K562 (cell line): ENCODE results near the gene TBL1Y. TPM values are rescaled to one million over a fixed set of nuclear protein-coding genes. Genes with fewer than 3 reads are reported as not detected.
"Not testable (repeated sequence)": the region's sequence is repeated elsewhere in the genome, so short reads cannot be mapped to it uniquely, and the experiment has no call there.

ENCODE experiments used
- ATAC-seq: fragments of 200-7000 bp; cut with Tn5 transposase; 3 replicates; pipeline ENCODE4 v1.9.1; 2020; ENCODE audit warnings: moderate library complexity
- BruUV-seq: library from RNA; stranded (reverse); fragments of 400-500 nt; replicated peaks from 2 replicates; lab custom pipeline; 2021; lab: Mats Ljungman, UMichigan
- CTCF ChIA-PET: fragments of 300-600 bp; formaldehyde crosslinking; extraction: SDS; loops from one replicate; lab custom pipeline; 2021; ENCODE audit warnings: low intra/inter-chr PET ratio; lab: Yijun Ruan, JAX
- POLR2A ChIA-PET: fragments of 300-600, 350-650 bp; sonication (Branson Sonifier 250); formaldehyde crosslinking; extraction: SDS; loops from one replicate; lab custom pipeline; 2021; ENCODE audit warnings: antibody characterized with exemption, inconsistent platforms; lab: Yijun Ruan, JAX
- DNase-seq, 4 experiments: peaks; one replicate each; pipeline versions ENCODE4 v3.0.0 to v3.0.0-alpha.2; 2011 to 2018; ENCODE audit warnings: low spot score in 3 of 4, mixed read lengths in 3 of 4; ENCODE audit errors: extremely low read depth in 1 of 4
- FAIRE-seq: peaks from 2 replicates; lab custom pipeline; 2011; peaks lifted over from hg19 to GRCh38; lab: Jason Lieb, UNC
- H2AFZ ChIP-seq: 2 replicates; pipeline ENCODE4 v1.6.0; 2011; ENCODE audit warnings: low read depth, low read length, control low read depth, inconsistent platforms
- H3K27ac ChIP-seq: fragments of 200-600 bp; 3 replicates; pipeline ENCODE4 v1.8.0; 2011; ENCODE audit warnings: low read depth, mild to moderate bottlenecking, control low read depth, inconsistent platforms, low read length, moderate library complexity, mixed read lengths; ENCODE audit errors: extremely low read depth
- H3K27me3 ChIP-seq, 2 experiments: fragments of 300-600 bp in 1 of 2; 2 replicates in 1 of 2; 3 replicates in 1 of 2; pipeline versions ENCODE4 v1.6.0 to v1.8.0; 2011; ENCODE audit warnings: inconsistent platforms in 2 of 2, low read length in 2 of 2, mild to moderate bottlenecking in 1 of 2, mixed read lengths in 1 of 2, moderate library complexity in 1 of 2; ENCODE audit not compliant: control insufficient read depth in 2 of 2, insufficient read depth in 2 of 2
- H3K36me3 ChIP-seq: fragments of 300-600 bp; 3 replicates; pipeline ENCODE4 v1.8.0; 2011; ENCODE audit warnings: mild to moderate bottlenecking, low read length, inconsistent platforms; ENCODE audit not compliant: control insufficient read depth, insufficient read depth
- H3K4me1 ChIP-seq, 2 experiments: fragments of 200-600 bp in 1 of 2; replicated peaks in 1 of 2; 2 replicates in 1 of 2; 3 replicates in 1 of 2; pipeline versions ENCODE4 v1.5.1 to v1.8.0; 2011; ENCODE audit warnings: inconsistent platforms in 2 of 2, low read length in 2 of 2, mild to moderate bottlenecking in 1 of 2, mixed read lengths in 1 of 2, moderate library complexity in 1 of 2; ENCODE audit not compliant: control insufficient read depth in 2 of 2, insufficient read depth in 2 of 2
- H3K4me2 ChIP-seq: 2 replicates; pipeline ENCODE4 v1.6.1; 2011; ENCODE audit warnings: low read length, control low read depth, inconsistent platforms, mixed read lengths; ENCODE audit not compliant: insufficient read depth
- H3K4me3 ChIP-seq: fragments of 200-600 bp; sonication (generic), shearing (Covaris generic); 2 replicates; pipeline ENCODE4 v1.5.1; 2016; ENCODE audit warnings: control low read depth, inconsistent platforms
- H3K79me2 ChIP-seq: fragments of 200-600 bp; 3 replicates; pipeline ENCODE4 v1.8.0; 2011; ENCODE audit warnings: low read length, inconsistent platforms; ENCODE audit not compliant: control insufficient read depth, insufficient read depth
- H3K9ac ChIP-seq, 2 experiments: 2 replicates each; pipeline versions ENCODE4 v1.6.0 to v1.6.1; 2011; ENCODE audit warnings: low read depth in 2 of 2, low read length in 2 of 2, control low read depth in 1 of 2, inconsistent platforms in 1 of 2, mild to moderate bottlenecking in 1 of 2, mixed read lengths in 1 of 2; ENCODE audit not compliant: insufficient read depth in 1 of 2
- H3K9me1 ChIP-seq: one replicate; pipeline ENCODE4 v1.6.0; 2011; ENCODE audit warnings: inconsistent platforms, mild to moderate bottlenecking, low read length, moderate library complexity; ENCODE audit not compliant: control insufficient read depth, insufficient read depth
- H3K9me3 ChIP-seq: replicated peaks from 2 replicates; pipeline ENCODE4 v1.5.1; 2011; ENCODE audit warnings: low read depth, low read length, inconsistent platforms; ENCODE audit not compliant: control insufficient read depth, insufficient read depth
- H4K20me1 ChIP-seq: replicated peaks from 2 replicates; pipeline ENCODE4 v1.6.1; 2011; ENCODE audit warnings: low read length, inconsistent platforms, mixed read lengths; ENCODE audit not compliant: control insufficient read depth, insufficient read depth
- ARHGAP35 ChIP-seq: fragments of 450-650 bp; IDR thresholded peaks from 2 replicates; pipeline ENCODE4 v1.6.1; 2018; ENCODE audit not compliant: partially characterized antibody
- CCNT2 ChIP-seq: IDR thresholded peaks from 2 replicates; pipeline ENCODE4 v1.6.1; 2011; ENCODE audit warnings: borderline replicate concordance, low read depth, mild to moderate bottlenecking, moderate library complexity, mixed read lengths, low read length; ENCODE audit not compliant: insufficient read length; ENCODE audit errors: extremely low read depth
- CEBPB ChIP-seq: fragments of 450-650 bp; IDR thresholded peaks from 2 replicates; pipeline ENCODE4 v1.6.1; 2016; ENCODE audit warnings: missing genetic modification characterization, missing compliant biosample characterization
- HMGN3 ChIP-seq: IDR thresholded peaks from 2 replicates; pipeline ENCODE4 v1.6.1; 2011; ENCODE audit warnings: borderline replicate concordance, low read depth, mild to moderate bottlenecking, mixed read lengths, low read length; ENCODE audit not compliant: insufficient read length; ENCODE audit errors: extremely low read depth
- LEF1 ChIP-seq: fragments of 450-650 bp; IDR thresholded peaks from 2 replicates; pipeline ENCODE4 v1.6.1; 2016; ENCODE audit warnings: mild to moderate bottlenecking
- MAFF ChIP-seq: IDR thresholded peaks from 2 replicates; pipeline ENCODE4 v1.6.1; 2012; ENCODE audit warnings: low read length, improper control_type of control experiment
- NR4A1 ChIP-seq, 2 experiments: fragments of 250-450 bp in 1 of 2; fragments of 450-650 bp in 1 of 2; sonication (Bioruptor Pico) in 1 of 2; IDR thresholded peaks; 2 replicates each; pipeline versions ENCODE4 v1.4.0 to v1.6.1; 2016 to 2020; ENCODE audit warnings: mild to moderate bottlenecking in 2 of 2, missing compliant biosample characterization in 1 of 2, missing genetic modification characterization in 1 of 2, moderate library complexity in 1 of 2
- PCBP1 ChIP-seq: fragments of 200-400 bp; formaldehyde crosslinking; IDR thresholded peaks from 2 replicates; pipeline ENCODE4 v1.6.1; 2018; ENCODE audit warnings: mild to moderate bottlenecking, low read depth, low read length; ENCODE audit not compliant: poor library complexity, severe bottlenecking
- RCOR1 ChIP-seq, 2 experiments: IDR thresholded peaks; 2 replicates each; pipeline ENCODE4 v1.6.1; 2012; ENCODE audit warnings: low read depth in 2 of 2, low read length in 2 of 2, borderline replicate concordance in 1 of 2, improper control_type of control experiment in 1 of 2
- SMARCA5 ChIP-seq: fragments of 450-650 bp; IDR thresholded peaks from 2 replicates; pipeline ENCODE4 v1.6.1; 2016
- TCF3 ChIP-seq: sonication (generic); formaldehyde crosslinking; IDR thresholded peaks from 2 replicates; pipeline ENCODE4 v1.4.0; 2020; ENCODE audit warnings: mild to moderate bottlenecking, missing genetic modification reagents
- WHSC1 ChIP-seq: IDR thresholded peaks from one replicate; pipeline ENCODE4 v1.6.1; 2012; ENCODE audit warnings: low read length, control low read depth, inconsistent platforms
- ZEB2 ChIP-seq: fragments of 450-650 bp; IDR thresholded peaks from 2 replicates; pipeline ENCODE4 v1.6.1; 2016
- ZNF124 ChIP-seq: sonication (generic); formaldehyde crosslinking; IDR thresholded peaks from 2 replicates; pipeline ENCODE4 v1.8.1; 2022; ENCODE audit warnings: missing genetic modification reagents
- WGBS: fragments of 100-300 bp; shearing (Covaris generic); methylation state at CpG from one replicate; pipeline ENCODE4 v1.1.6; 2016; ENCODE audit warnings: low coverage, mixed read lengths; ENCODE audit not compliant: insufficient coverage; ENCODE audit errors: missing lambda C conversion rate; 5-methylcytosine and 5-hydroxymethylcytosine counted together
- in situ Hi-C: fragments of 300-500 bp; cut with MboI; formaldehyde crosslinking; loops from 4 replicates; pipeline ENCODE4 v1.15.0; 2018; ENCODE audit warnings: inconsistent platforms, mixed read lengths
- intact Hi-C: fragments of 100-400 bp; cut with micrococcal nuclease; formaldehyde crosslinking; loops from 2 replicates; pipeline ENCODE4 v1.14.2; 2022
- polyA plus RNA-seq, 8 experiments: library from polyadenylated mRNA; depleted of rRNA in 4 of 8; stranded (reverse) in 5 of 8; unstranded in 3 of 8; fragments of >200 nt; fragmentation: Nextera tagmentation in 2 of 8; fragmentation: Illumina TruSeq in 1 of 8; extraction: Ambion mirVana in 2 of 8; extraction: Trizol in 1 of 8; gene quantifications; 2 replicates each; pipeline versions ENCODE4 v1.2.1 to v1.2.3, GENCODE V29; 2011 to 2014; ENCODE audit warnings: inconsistent platforms in 1 of 8, missing spikeins in 1 of 8
- total RNA-seq, 7 experiments: library from RNA; depleted of rRNA in 6 of 7; stranded (reverse); fragments of >200 nt in 6 of 7; fragmentation: Illumina TruSeq in 2 of 7; extraction: Trizol in 2 of 7; gene quantifications; 2 replicates each; pipeline versions ENCODE4 v1.2.1 to v1.2.3, GENCODE V29; 2011 to 2021; ENCODE audit warnings: low replicate concordance in 1 of 7
- TF ChIP-seq, protein P1 (sequence below): fragments of 250-450 bp; sonication (Bioruptor Pico); IDR thresholded peaks from 2 replicates; pipeline ENCODE4 v1.4.0; 2020; ENCODE audit warnings: borderline replicate concordance

TBL1Y gene
- total and polyA plus RNA-seq, 9 of the 15 experiments (the other 6 are each of a cell fraction or from before 2014, with no cell fraction given): not detected

DNA sequence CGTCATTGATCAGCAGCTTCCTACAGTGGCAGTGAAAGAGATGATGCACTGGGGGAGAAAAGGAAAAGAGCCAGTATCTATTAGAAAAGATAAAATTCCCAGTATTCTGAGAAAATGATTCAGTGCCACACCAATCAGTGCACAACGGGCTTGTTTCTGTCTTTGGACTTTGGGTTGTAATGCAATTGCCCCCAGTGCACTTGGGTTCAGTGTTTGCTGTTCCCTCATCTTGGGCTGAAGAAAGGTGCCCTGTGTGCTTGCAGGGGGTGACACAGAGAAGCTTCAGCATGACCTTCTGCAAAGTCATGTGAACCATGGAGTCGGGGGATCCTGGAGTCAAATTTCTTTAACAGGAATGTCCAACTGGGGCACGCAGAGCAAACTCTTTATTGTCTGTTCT is 131.5 kb downstream of the TBL1Y start:
- Histone ChIP-seq H3K4me1 (no peaks in the 10 kb centered on the region), H4K20me1 (no peaks in the 10 kb centered on the region), H3K9me3 (no peaks in the 10 kb centered on the region), H3K27ac (no peak overlapping the region), H2AFZ (no peak overlapping the region), H3K4me2 (no peak overlapping the region), H3K9me1 (no peaks in the 10 kb centered on the region), H3K36me3 (no peaks in the 10 kb centered on the region), H3K9ac (no peak overlapping the region), H3K4me3 (no peak overlapping the region), H3K79me2 (no peaks in the 10 kb centered on the region), H3K27me3 (no peaks in the 10 kb centered on the region)
- no CpG with 5 or more reads among the region's 4 CpGs for WGBS
- CTCF ChIA-PET: no interaction called here
- POLR2A ChIA-PET: no interaction called here
- FAIRE-seq (no peak), ATAC-seq (no peak), DNase-seq (no peak)
- no TSS peak for BruUV-seq
- intact Hi-C loops: no loop called here
- in situ Hi-C loops: no loop called here
- no peak for TF ChIP-seq LEF1
- TF ChIP-seq, protein P1, sequence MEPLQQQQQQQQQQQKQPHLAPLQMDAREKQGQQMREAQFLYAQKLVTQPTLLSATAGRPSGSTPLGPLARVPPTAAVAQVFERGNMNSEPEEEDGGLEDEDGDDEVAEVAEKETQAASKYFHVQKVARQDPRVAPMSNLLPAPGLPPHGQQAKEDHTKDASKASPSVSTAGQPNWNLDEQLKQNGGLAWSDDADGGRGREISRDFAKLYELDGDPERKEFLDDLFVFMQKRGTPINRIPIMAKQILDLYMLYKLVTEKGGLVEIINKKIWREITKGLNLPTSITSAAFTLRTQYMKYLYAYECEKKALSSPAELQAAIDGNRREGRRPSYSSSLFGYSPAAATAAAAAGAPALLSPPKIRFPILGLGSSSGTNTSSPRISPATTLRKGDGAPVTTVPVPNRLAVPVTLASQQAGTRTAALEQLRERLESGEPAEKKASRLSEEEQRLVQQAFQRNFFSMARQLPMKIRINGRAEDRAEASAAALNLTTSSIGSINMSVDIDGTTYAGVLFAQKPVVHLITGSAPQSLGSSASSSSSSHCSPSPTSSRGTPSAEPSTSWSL: no peak
- no peak for TF ChIP-seq MAFF
- TF ChIP-seq PCBP1: no peak
- TF ChIP-seq RCOR1 (IDR thresholded peaks at IDR 0.05; ENCODE audit: borderline replicate concordance in 1 of 2, low read depth in 2 of 2, low read length in 2 of 2): no peak
- no peak for TF ChIP-seq HMGN3
- no peak for TF ChIP-seq CEBPB
- TF ChIP-seq SMARCA5: no peak
- TF ChIP-seq CCNT2: no peak
- no peak for TF ChIP-seq ZNF124
- TF ChIP-seq TCF3 (CRISPR knock-in tag): no peak
- TF ChIP-seq NR4A1 (CRISPR knock-in tag; IDR thresholded peaks at IDR 0.05): no peak
- no peak for TF ChIP-seq NR4A1 (tag; IDR thresholded peaks at IDR 0.05)
- TF ChIP-seq WHSC1: no peak
- no peak for TF ChIP-seq ARHGAP35
- no peak for TF ChIP-seq ZEB2

DNA sequence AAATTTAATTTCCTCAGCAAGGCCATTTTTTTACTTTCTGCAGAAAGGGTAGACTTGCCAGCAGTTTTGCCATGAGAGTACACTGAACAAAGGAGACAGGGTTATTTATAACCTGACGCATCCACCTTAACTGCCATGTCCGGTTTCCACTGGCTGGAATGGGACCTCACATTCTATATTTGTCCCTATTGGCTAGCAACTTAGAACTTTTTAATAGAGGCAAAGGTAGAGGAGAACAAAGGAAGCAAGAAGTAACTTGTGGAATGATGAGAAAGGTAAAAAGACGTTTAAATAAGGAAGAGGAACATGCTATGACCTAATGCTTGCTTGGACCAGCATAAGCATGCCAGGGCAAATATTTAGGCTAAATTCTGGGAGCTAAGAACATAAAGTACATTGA is 142.0 kb downstream of the TBL1Y start:
- ATAC-seq: not testable (repeated sequence)

More for the DNA sequence above, 142.0 kb downstream of the TBL1Y start:
- H3K36me3 ChIP-seq, H3K4me1 ChIP-seq, CTCF ChIA-PET, H3K27me3 ChIP-seq, POLR2A ChIA-PET, H3K9me1 ChIP-seq, in situ Hi-C loops, H3K4me3 ChIP-seq, H3K4me2 ChIP-seq, H3K79me2 ChIP-seq, FAIRE-seq, DNase-seq, H4K20me1 ChIP-seq, H3K9ac ChIP-seq, BruUV-seq, H2AFZ ChIP-seq, H3K9me3 ChIP-seq, intact Hi-C loops, H3K27ac ChIP-seq: not testable (repeated sequence)
- no CpG with 5 or more reads among the region's 3 CpGs for WGBS
